PC-3 (cell line): Measurements from ENCODE around the gene RREB1. TPM values are rescaled to one million over a fixed set of nuclear protein-coding genes. Genes with fewer than 3 reads are reported as not detected.

ENCODE experiments used
- ATAC-seq: fragments of 200-7000 bp; cut with Tn5 transposase; 2 replicates; pipeline ENCODE4 v1.9.1; 2020; ENCODE audit warnings: mild to moderate bottlenecking, moderate library complexity
- BruUV-seq: library from RNA; stranded (reverse); fragments of 400-500 nt; replicated peaks from 2 replicates; lab custom pipeline; 2021; lab: Mats Ljungman, UMichigan
- CTCF ChIA-PET: fragments of 300-600 bp; sonication (Branson Sonifier 250); formaldehyde crosslinking; loops from one replicate; lab custom pipeline; 2022; ENCODE audit warnings: antibody characterized with exemption; lab: Charles Lee
- POLR2A ChIA-PET: fragments of 300-600 bp; sonication (Branson Sonifier 250); formaldehyde crosslinking; loops from one replicate; lab custom pipeline; 2022; ENCODE audit warnings: antibody characterized with exemption; ENCODE audit not compliant: unreplicated experiment; lab: Charles Lee
- DNase-seq: peaks from one replicate; pipeline ENCODE4 v3.0.0-alpha.2; 2015
- H2AFZ ChIP-seq: fragments of 300-600 bp; sonication (generic); 2 replicates; pipeline ENCODE4 v1.6.0; 2016; ENCODE audit warnings: antibody characterized with exemption, low read length
- H3F3A ChIP-seq: fragments of 300-600 bp; sonication (generic); one replicate; pipeline ENCODE4 v1.6.0; 2017; ENCODE audit warnings: antibody characterized with exemption, low read length, control low read depth, mild to moderate bottlenecking; ENCODE audit not compliant: unreplicated experiment
- H3K27ac ChIP-seq: fragments of 300-600 bp; sonication (generic); 2 replicates; pipeline ENCODE4 v1.5.1; 2016; ENCODE audit warnings: mild to moderate bottlenecking, low read length
- H3K27me3 ChIP-seq: fragments of 300-600 bp; sonication (generic); 2 replicates; pipeline ENCODE4 v1.6.1; 2016; ENCODE audit warnings: low read length, mixed read lengths
- H3K36me3 ChIP-seq: fragments of 300-600 bp; sonication (generic); 2 replicates; pipeline ENCODE4 v1.6.1; 2016; ENCODE audit warnings: low read depth, mixed run types, low read length, mixed read lengths
- H3K4me1 ChIP-seq: fragments of 300-600 bp; sonication (generic); 2 replicates; pipeline ENCODE4 v1.5.1; 2016; ENCODE audit warnings: low read length; ENCODE audit not compliant: insufficient read depth
- H3K4me2 ChIP-seq: fragments of 300-600 bp; sonication (generic); 2 replicates; pipeline ENCODE4 v1.6.0; 2016; ENCODE audit warnings: low read length
- H3K4me3 ChIP-seq: fragments of 300-600 bp; sonication (generic); 2 replicates; pipeline ENCODE4 v1.5.1; 2016; ENCODE audit warnings: mild to moderate bottlenecking, low read length, mixed read lengths
- H3K79me2 ChIP-seq: fragments of 300-600 bp; sonication (generic); 2 replicates; pipeline ENCODE4 v1.6.1; 2017; ENCODE audit warnings: low read length, mixed read lengths
- H3K9ac ChIP-seq: fragments of 300-600 bp; sonication (generic); 2 replicates; pipeline ENCODE4 v1.6.0; 2016; ENCODE audit warnings: mild to moderate bottlenecking, low read length
- H3K9me2 ChIP-seq: fragments of 300-600 bp; sonication (generic); replicated peaks from 2 replicates; pipeline ENCODE4 v1.6.1; 2016; ENCODE audit warnings: mixed run types, low read length, mixed read lengths
- H3K9me3 ChIP-seq: fragments of 300-600 bp; sonication (generic); 2 replicates; pipeline ENCODE4 v1.6.1; 2016; ENCODE audit warnings: low read length, mixed read lengths
- H4K20me1 ChIP-seq: fragments of 300-600 bp; sonication (generic); 2 replicates; pipeline ENCODE4 v1.6.1; 2016; ENCODE audit warnings: low read length, mixed read lengths
- CTCF ChIP-seq: fragments of 300-600 bp; sonication (generic); conservative IDR thresholded peaks from 2 replicates; pipeline ENCODE4 v1.5.1; 2017; ENCODE audit warnings: antibody characterized with exemption, low read depth, mild to moderate bottlenecking, low read length
- EZH2 ChIP-seq: fragments of 300-600 bp; sonication (generic); IDR thresholded peaks from one replicate; pipeline ENCODE4 v1.6.1; 2017; ENCODE audit warnings: antibody characterized with exemption, mild to moderate bottlenecking, low read length; ENCODE audit not compliant: unreplicated experiment
- EZH2phosphoT487 ChIP-seq: fragments of 300-600 bp; sonication (generic); IDR thresholded peaks from 2 replicates; pipeline ENCODE4 v1.6.1; 2018; ENCODE audit warnings: mild to moderate bottlenecking, antibody characterized with exemption, low read length, borderline replicate concordance
- intact Hi-C: fragments of 100-400 bp; cut with micrococcal nuclease; formaldehyde crosslinking; loops from 2 replicates; pipeline ENCODE4 v1.9.0; 2023
- total RNA-seq: library from RNA; depleted of rRNA; stranded (reverse); fragments of >200 nt; gene quantifications from 2 replicates; pipeline ENCODE4 v1.2.3, GENCODE V29; 2014

RREB1 gene
- total RNA-seq, 1 experiment from 2014 or later, result 26.0 TPM

- Histone ChIP-seq H3K4me1 (no peaks in the 10 kb centered on the region; the same call in 1 of the 2 replicates), H4K20me1 (no peaks in the 10 kb centered on the region), H3K27me3 (no peaks in the 10 kb centered on the region), H3K36me3 (no peaks in the 10 kb centered on the region), H3F3A (peaks cover 3% of the 10 kb centered on the region), H2AFZ (no peak overlapping the region), H3K4me3 (no peak overlapping the region), H3K4me2 (no peak overlapping the region), H3K9me3 (no peaks in the 10 kb centered on the region), H3K79me2 (no peaks in the 10 kb centered on the region), H3K9ac (no peak overlapping the region), H3K27ac (no peak overlapping the region), H3K9me2 (no peaks in the 10 kb centered on the region)
- DNase-seq, result no peak
- CTCF ChIA-PET, result no interaction called here
- POLR2A ChIA-PET, result interaction anchor here (0.6 kb wide), 1 partner anchor 16 kb away, joined by 4 read pairs; no protein-coding TSS in a partner anchor
- no peak for ATAC-seq
- BruUV-seq, result no TSS peak
- intact Hi-C loops, result no loop called here
- no peak for TF ChIP-seq CTCF
- TF ChIP-seq EZH2phosphoT487, result no peak
- no peak for TF ChIP-seq EZH2
Observed at GRCh38 chr6:7067305-7067704, 40.5 kb upstream of the RREB1 start.

- Histone ChIP-seq H2AFZ (no peak overlapping the region), H3K27me3 (no peaks in the 10 kb centered on the region), H3K4me3 (no peak overlapping the region), H3K4me1 (no peaks in the 10 kb centered on the region; the same call in 1 of the 2 replicates), H3K79me2 (no peaks in the 10 kb centered on the region), H4K20me1 (no peaks in the 10 kb centered on the region), H3K36me3 (no peaks in the 10 kb centered on the region), H3K4me2 (no peak overlapping the region), H3F3A (peaks cover 3% of the 10 kb centered on the region), H3K27ac (no peak overlapping the region), H3K9me3 (no peaks in the 10 kb centered on the region), H3K9ac (no peak overlapping the region), H3K9me2 (no peaks in the 10 kb centered on the region)
- intact Hi-C loops, result no loop called here
- TF ChIP-seq CTCF (no peak), EZH2phosphoT487 (no peak), EZH2 (no peak)
- ATAC-seq, result no peak
- BruUV-seq, result no TSS peak
- ChIA-PET CTCF (no interaction called here), POLR2A (no interaction called here)
- DNase-seq, result no peak
Observed at GRCh38 chr6:7071405-7071804, 36.4 kb upstream of the RREB1 start.

- no peaks in the 10 kb centered on the region for H3K9me3 ChIP-seq
- ATAC-seq, result no peak; the same call in 1 of the 2 replicates
- no TSS peak for BruUV-seq
- no peak overlapping the region for H2AFZ ChIP-seq
- no peak overlapping the region for H3K4me3 ChIP-seq
- POLR2A ChIA-PET, result no interaction called here
- H3K79me2 ChIP-seq, result no peaks in the 10 kb centered on the region
- H4K20me1 ChIP-seq, result no peaks in the 10 kb centered on the region
- no peak overlapping the region for H3K4me2 ChIP-seq
- no peaks in the 10 kb centered on the region for H3K36me3 ChIP-seq
- DNase-seq, result no peak
- no peak for TF ChIP-seq EZH2phosphoT487
- TF ChIP-seq EZH2, result no peak
- TF ChIP-seq CTCF, result no peak
- no peaks in the 10 kb centered on the region for H3K4me1 ChIP-seq
- H3K27ac ChIP-seq, result no peak overlapping the region
- intact Hi-C loops, result no loop called here
- H3K27me3 ChIP-seq, result no peaks in the 10 kb centered on the region
- CTCF ChIA-PET, result no interaction called here
- H3F3A ChIP-seq, result peaks cover 3% of the 10 kb centered on the region
- H3K9ac ChIP-seq, result no peak overlapping the region
- H3K9me2 ChIP-seq, result no peaks in the 10 kb centered on the region
Observed at GRCh38 chr6:7073082-7073820, 34.5 kb upstream of the RREB1 start.
